HG03108 (cell line): ENCODE results near the gene CRNKL1.

Experiments used
- ATAC-seq: cut with Tn5 transposase; IDR thresholded peaks from one replicate; pipeline ENCODE4 v1.9.1; 2021; ENCODE audit warnings: moderate library complexity; ENCODE audit not compliant: unreplicated experiment

Gene CRNKL1

DNA sequence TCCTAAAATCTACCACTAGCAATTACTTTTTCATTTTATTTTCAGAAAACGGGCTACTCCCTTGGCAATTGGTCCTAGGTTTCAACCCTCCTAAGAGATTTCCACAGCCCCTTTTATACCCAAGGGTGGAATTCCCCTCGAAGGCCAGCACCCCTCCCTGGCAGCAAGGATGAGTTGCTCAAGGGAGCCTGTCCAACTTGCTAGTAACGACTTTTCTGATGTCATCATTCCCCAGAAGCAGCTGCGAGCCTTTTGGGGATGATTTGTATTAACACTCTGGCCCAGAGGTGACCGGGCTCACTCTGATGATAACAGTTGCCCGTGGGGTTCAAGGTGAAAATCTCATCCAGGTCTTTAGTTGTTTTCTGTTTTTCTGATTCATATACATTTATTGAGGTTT is 65.8 kb downstream of the CRNKL1 start:
- ATAC-seq, result no peak
